ENCODE results near the gene MAMLD1. TPM values are rescaled to one million over a fixed set of nuclear protein-coding genes. Genes with fewer than 3 reads are reported as not detected.

MAMLD1 gene
- total RNA-seq, 4 donors from 2014 or later = 0.20 to 1.2 (median 0.95) TPM; not detected in 1

GRCh38 chrX:150451953-150452352, 88.8 kb downstream of the MAMLD1 start:
- intact Hi-C loops (cut with DNase I; ENCODE audit: low total_unique reads) (no loop called here), in situ Hi-C loops (cut with MboI; ENCODE audit: low pct_ligation_motif_present in 1 of 4, low pct_unique_long_range_greater_than_20kb in 1 of 4, low sequenced_read_pairs in 3 of 4) (no loop called here)
- H3K9me3 ChIP-seq = no peaks in the 10 kb centered on the region
- no peak for DNase-seq
- H3K4me1 ChIP-seq = no peaks in the 10 kb centered on the region
- 79% methylated on average over 3 of the region's 3 CpGs; no CpG with 5 or more reads in 1 of the 2 donors for WGBS, 2 donors (ENCODE audit: low coverage in 1 of 2)
- H3K4me3 ChIP-seq = no peak overlapping the region
- no peak for TF ChIP-seq EP300 (IDR thresholded peaks at IDR 0.05; ENCODE audit: low read depth)
- no peak for TF ChIP-seq POLR2A (IDR thresholded peaks at IDR 0.05)
- TF ChIP-seq POLR2AphosphoS5 (IDR thresholded peaks at IDR 0.05) = no peak
- no peak for TF ChIP-seq CTCF (IDR thresholded peaks at IDR 0.05)
- no peaks in the 10 kb centered on the region for H3K27me3 ChIP-seq
- H3K27ac ChIP-seq = no peak overlapping the region
- no peaks in the 10 kb centered on the region for H3K36me3 ChIP-seq

DNA sequence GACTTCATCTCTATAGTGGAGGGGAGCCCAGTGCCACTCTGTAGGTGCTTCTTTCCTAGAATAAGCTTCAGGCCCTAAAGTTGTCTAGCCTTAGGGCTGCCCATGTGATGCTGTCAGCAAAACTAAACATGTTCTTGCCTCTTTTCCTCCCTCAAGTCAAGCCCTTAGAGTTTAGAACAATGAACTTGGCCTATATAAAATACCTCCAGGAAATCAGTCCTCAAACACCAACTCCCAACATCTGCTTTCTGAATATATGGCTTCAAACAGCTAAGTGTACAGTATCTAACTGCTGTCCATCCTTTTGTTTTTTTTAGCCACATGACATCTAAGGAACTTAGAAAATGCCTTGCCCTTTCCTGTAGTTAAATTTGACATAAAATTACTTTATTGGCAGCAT, 91.0 kb downstream of the MAMLD1 start:
- Histone ChIP-seq H3K27me3 (no peaks in the 10 kb centered on the region), H3K36me3 (no peaks in the 10 kb centered on the region), H3K4me1 (no peaks in the 10 kb centered on the region), H3K27ac (no peak overlapping the region), H3K9me3 (no peaks in the 10 kb centered on the region), H3K4me3 (no peak overlapping the region)
- intact Hi-C loops (cut with DNase I; ENCODE audit: low total_unique reads) = no loop called here
- no peak for DNase-seq
- in situ Hi-C loops (cut with MboI; ENCODE audit: low pct_ligation_motif_present in 1 of 4, low pct_unique_long_range_greater_than_20kb in 1 of 4, low sequenced_read_pairs in 3 of 4) = no loop called here
- no peak for TF ChIP-seq CTCF (IDR thresholded peaks at IDR 0.05)

GRCh38 chrX:150454508-150455214, 91.5 kb downstream of the MAMLD1 start:
- Histone ChIP-seq H3K4me3 (no peak overlapping the region), H3K36me3 (no peaks in the 10 kb centered on the region), H3K27ac (no peak overlapping the region), H3K9me3 (no peaks in the 10 kb centered on the region), H3K4me1 (no peaks in the 10 kb centered on the region), H3K27me3 (no peaks in the 10 kb centered on the region)
- in situ Hi-C loops (cut with MboI; ENCODE audit: low pct_ligation_motif_present in 1 of 4, low pct_unique_long_range_greater_than_20kb in 1 of 4, low sequenced_read_pairs in 3 of 4) = no loop called here
- TF ChIP-seq CTCF (IDR thresholded peaks at IDR 0.05) = no peak
- TF ChIP-seq POLR2A (IDR thresholded peaks at IDR 0.05) = no peak
- TF ChIP-seq EP300 (IDR thresholded peaks at IDR 0.05; ENCODE audit: low read depth) = no peak
- TF ChIP-seq POLR2AphosphoS5 (IDR thresholded peaks at IDR 0.05) = no peak
- WGBS, 2 donors (ENCODE audit: low coverage in 1 of 2) = 73 to 83% methylated on average over 3 to 5 of the region's 5 CpGs
- intact Hi-C loops (cut with DNase I; ENCODE audit: low total_unique reads) = no loop called here
- DNase-seq = no peak

DNA sequence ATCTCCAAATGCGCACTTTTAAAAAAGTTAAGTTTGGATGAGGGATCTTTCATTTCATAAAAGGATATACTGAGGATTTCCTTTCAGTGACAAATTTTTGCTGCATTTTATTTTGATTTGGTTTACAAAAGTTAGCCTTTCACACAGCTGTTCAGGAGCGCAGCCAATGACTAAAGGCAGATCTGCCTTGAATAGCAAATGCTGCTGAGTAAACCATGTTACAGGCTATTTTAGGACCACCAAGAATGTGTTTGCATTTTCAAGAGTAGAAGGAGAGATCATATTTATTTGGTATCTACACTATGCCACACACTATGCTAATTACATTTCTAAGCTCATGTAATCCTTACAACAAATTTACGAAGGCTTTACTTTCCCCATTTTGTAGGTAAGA, 92.1 kb downstream of the MAMLD1 start:
- Histone ChIP-seq H3K4me3 (no peak overlapping the region), H3K27me3 (no peaks in the 10 kb centered on the region), H3K4me1 (no peaks in the 10 kb centered on the region), H3K36me3 (no peaks in the 10 kb centered on the region), H3K27ac (no peak overlapping the region), H3K9me3 (no peaks in the 10 kb centered on the region)
- in situ Hi-C loops (cut with MboI; ENCODE audit: low pct_ligation_motif_present in 1 of 4, low pct_unique_long_range_greater_than_20kb in 1 of 4, low sequenced_read_pairs in 3 of 4) (no loop called here), intact Hi-C loops (cut with DNase I; ENCODE audit: low total_unique reads) (no loop called here)
- TF ChIP-seq EP300 (IDR thresholded peaks at IDR 0.05; ENCODE audit: low read depth) (no peak), POLR2A (IDR thresholded peaks at IDR 0.05) (no peak), CTCF (IDR thresholded peaks at IDR 0.05) (no peak), POLR2AphosphoS5 (IDR thresholded peaks at IDR 0.05) (no peak)
- WGBS, 2 donors (ENCODE audit: low coverage in 1 of 2) = 67 to 83% methylated on average over 1 to 3 of the region's 3 CpGs
- DNase-seq = no peak

Data from transverse colon (tissue), 4 donors.